B cell (primary cell): ENCODE measurements around the gene PRKCA. TPM values are rescaled to one million over a fixed set of nuclear protein-coding genes. Genes with fewer than 3 reads are reported as not detected.

Source experiments
- ATAC-seq: fragments of 200-7000 bp; cut with Tn5 transposase; one replicate; pipeline ENCODE4 v1.10.0; 2021; ENCODE audit warnings: low read depth, mild to moderate bottlenecking, moderate number of reproducible peaks, moderate library complexity
- CTCF ChIA-PET: fragments of 350-600 bp; sonication (Branson Sonifier 250); formaldehyde crosslinking; loops from one replicate; lab custom pipeline; 2021; ENCODE audit warnings: antibody characterized with exemption, inconsistent platforms; lab: Charles Lee
- POLR2A ChIA-PET: fragments of 350-600 bp; sonication (Branson Sonifier 250); formaldehyde crosslinking; loops from one replicate; lab custom pipeline; 2021; ENCODE audit warnings: antibody characterized with exemption; lab: Charles Lee
- DNase-seq: peaks from one replicate; pipeline ENCODE4 v3.0.0; 2013
- H2AFZ ChIP-seq: 2 replicates; pipeline ENCODE4 v1.6.1; 2012; ENCODE audit warnings: mild to moderate bottlenecking, low read depth, low read length; ENCODE audit not compliant: insufficient read depth, poor library complexity, severe bottlenecking
- H3K27ac ChIP-seq, 2 donors: 1 replicate in 1 of 2; 2 replicates in 1 of 2; pipeline ENCODE4 v1.5.1; 2012 to 2013; ENCODE audit warnings: low read length in 2 of 2, mild to moderate bottlenecking in 2 of 2, moderate library complexity in 1 of 2
- H3K27me3 ChIP-seq, 4 experiments: fragments of 200-600 bp in 1 of 4; sonication (generic) in 1 of 4; replicated peaks in 1 of 4; 1 replicate in 2 of 4; 2 replicates in 2 of 4; pipeline versions ENCODE4 v1.6.1 to v1.7.0; 2013 to 2016; ENCODE audit warnings: low read length in 3 of 4, mild to moderate bottlenecking in 2 of 4, mixed read lengths in 1 of 4, moderate library complexity in 1 of 4; ENCODE audit not compliant: insufficient read depth in 4 of 4, control insufficient read depth in 3 of 4; ENCODE audit errors: control extremely low read depth in 1 of 4
- H3K36me3 ChIP-seq, 2 experiments: replicated peaks in 1 of 2; 1 replicate in 1 of 2; 2 replicates in 1 of 2; pipeline versions ENCODE4 v1.6.1 to v1.7.1; 2013; ENCODE audit warnings: low read length in 1 of 2; ENCODE audit not compliant: insufficient read depth in 2 of 2, control insufficient read depth in 1 of 2; ENCODE audit errors: control extremely low read depth in 1 of 2, extremely low read depth in 1 of 2
- H3K4me1 ChIP-seq, 2 donors: fragments of 200-600 bp in 1 of 2; sonication (generic) in 1 of 2; 1 replicate in 1 of 2; 2 replicates in 1 of 2; pipeline versions ENCODE4 v1.5.1 to v1.6.1; 2013 to 2017; ENCODE audit warnings: low read length in 2 of 2; ENCODE audit not compliant: control insufficient read depth in 2 of 2, insufficient read depth in 2 of 2
- H3K4me2 ChIP-seq: replicated peaks from 2 replicates; pipeline ENCODE3; 2012; ENCODE audit warnings: mild to moderate bottlenecking, low read depth, low read length; ENCODE audit not compliant: poor library complexity, severe bottlenecking
- H3K4me3 ChIP-seq, 5 experiments: fragments of 200-600 bp in 1 of 5; sonication (generic) in 1 of 5; 1 replicate in 3 of 5; 2 replicates in 2 of 5; pipeline versions ENCODE4 v1.5.1 to v1.7.0; 2011 to 2016; ENCODE audit warnings: low read length in 4 of 5, mild to moderate bottlenecking in 4 of 5, low read depth in 2 of 5, control low read depth in 1 of 5, moderate library complexity in 1 of 5; ENCODE audit not compliant: insufficient read depth in 1 of 5; ENCODE audit errors: control extremely low read depth in 1 of 5, extremely low read depth in 1 of 5
- H3K79me2 ChIP-seq: fragments of 200-600 bp; sonication (generic); one replicate; pipeline ENCODE4 v1.6.0; 2016; ENCODE audit warnings: low read length; ENCODE audit not compliant: control insufficient read depth, insufficient read depth
- H3K9ac ChIP-seq: fragments of 200-600 bp; sonication (generic); 2 replicates; pipeline ENCODE4 v1.6.1; 2017; ENCODE audit warnings: mild to moderate bottlenecking, low read length, moderate library complexity
- H3K9me3 ChIP-seq, 3 donors: one replicate each; pipeline versions ENCODE4 v1.6.1 to v1.7.1; 2013; ENCODE audit warnings: low read length in 2 of 3; ENCODE audit not compliant: control insufficient read depth in 2 of 3, insufficient read depth in 1 of 3; ENCODE audit errors: control extremely low read depth in 1 of 3
- H4K20me1 ChIP-seq: 2 replicates; pipeline ENCODE4 v1.6.0; 2012; ENCODE audit warnings: mild to moderate bottlenecking, low read length; ENCODE audit not compliant: insufficient read depth, control insufficient read depth, poor library complexity, severe bottlenecking
- H3K27ac Mint-ChIP-seq: one replicate; pipeline ENCODE4 v1.8.0; 2021; ENCODE audit warnings: mixed read lengths
- H3K27me3 Mint-ChIP-seq: one replicate; pipeline ENCODE4 v1.8.0; 2021; ENCODE audit warnings: mixed read lengths
- H3K4me1 Mint-ChIP-seq: one replicate; pipeline ENCODE4 v1.8.0; 2021; ENCODE audit warnings: mixed read lengths
- H3K4me3 Mint-ChIP-seq: one replicate; pipeline ENCODE4 v1.8.0; 2021; ENCODE audit warnings: mixed read lengths
- H3K9me3 Mint-ChIP-seq: one replicate; pipeline ENCODE4 v1.8.0; 2022; ENCODE audit warnings: mixed read lengths; ENCODE audit not compliant: insufficient read depth
- EZH2 ChIP-seq: IDR thresholded peaks from 2 replicates; pipeline ENCODE4 v1.6.1; 2012; ENCODE audit warnings: borderline replicate concordance, low read depth, mild to moderate bottlenecking, moderate library complexity, low read length; ENCODE audit not compliant: insufficient read depth, poor library complexity, severe bottlenecking
- WGBS: methylation state at CpG from one replicate; pipeline ENCODE4 v1.1.5; 2013; ENCODE audit warnings: missing lambda C conversion rate; ENCODE audit not compliant: insufficient coverage; 5-methylcytosine and 5-hydroxymethylcytosine counted together
- intact Hi-C: fragments of 100-400 bp; cut with micrococcal nuclease; formaldehyde crosslinking; loops from one replicate; pipeline ENCODE4 v1.10.0; 2022
- polyA plus RNA-seq: library from polyadenylated mRNA; depleted of rRNA; stranded (reverse); fragments of >200 nt; gene quantifications from 2 replicates; pipeline ENCODE4 v1.2.3, GENCODE V29; 2012
- total RNA-seq, 2 donors: library from RNA; stranded (reverse); fragments of 120-200 nt in 1 of 2; gene quantifications; 1 replicate in 1 of 2; 2 replicates in 1 of 2; pipeline versions ENCODE4 v1.2.3 to v1.2.4, GENCODE V29; 2013 to 2022
- TF ChIP-seq, protein P1 (sequence below): fragments of 200-600 bp; IDR thresholded peaks from one replicate; pipeline ENCODE4 v1.8.0; 2022; ENCODE audit warnings: antibody characterized with exemption, mild to moderate bottlenecking

PRKCA gene
- total and polyA plus RNA-seq, 2 donors (not counting 1 experiment from before 2014, with no cell fraction given): 0.33 to 7.7 TPM

DNA sequence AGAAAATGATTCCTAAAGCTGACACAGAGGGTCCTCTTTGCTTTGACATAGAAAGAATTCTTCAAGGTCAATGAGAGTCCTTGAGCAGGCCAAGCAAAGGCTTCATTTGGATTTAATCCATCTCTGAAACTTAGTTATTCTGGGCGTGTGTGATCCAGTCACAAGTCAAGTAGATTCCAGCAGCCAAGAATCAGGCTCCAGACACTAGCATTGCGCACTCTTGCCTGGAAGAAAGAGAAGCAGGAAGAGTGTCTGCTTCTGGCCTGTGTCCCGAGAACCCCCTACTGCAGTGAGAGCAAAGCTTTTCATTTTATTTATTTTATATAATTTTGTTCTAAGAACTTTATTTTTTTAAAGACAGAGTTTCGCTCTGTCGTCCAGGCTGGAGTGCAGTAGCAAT, 444.3 kb downstream of the PRKCA start:
- H3K27me3 ChIP-seq: no peaks in the 10 kb centered on the region
- no peak for ATAC-seq

DNA sequence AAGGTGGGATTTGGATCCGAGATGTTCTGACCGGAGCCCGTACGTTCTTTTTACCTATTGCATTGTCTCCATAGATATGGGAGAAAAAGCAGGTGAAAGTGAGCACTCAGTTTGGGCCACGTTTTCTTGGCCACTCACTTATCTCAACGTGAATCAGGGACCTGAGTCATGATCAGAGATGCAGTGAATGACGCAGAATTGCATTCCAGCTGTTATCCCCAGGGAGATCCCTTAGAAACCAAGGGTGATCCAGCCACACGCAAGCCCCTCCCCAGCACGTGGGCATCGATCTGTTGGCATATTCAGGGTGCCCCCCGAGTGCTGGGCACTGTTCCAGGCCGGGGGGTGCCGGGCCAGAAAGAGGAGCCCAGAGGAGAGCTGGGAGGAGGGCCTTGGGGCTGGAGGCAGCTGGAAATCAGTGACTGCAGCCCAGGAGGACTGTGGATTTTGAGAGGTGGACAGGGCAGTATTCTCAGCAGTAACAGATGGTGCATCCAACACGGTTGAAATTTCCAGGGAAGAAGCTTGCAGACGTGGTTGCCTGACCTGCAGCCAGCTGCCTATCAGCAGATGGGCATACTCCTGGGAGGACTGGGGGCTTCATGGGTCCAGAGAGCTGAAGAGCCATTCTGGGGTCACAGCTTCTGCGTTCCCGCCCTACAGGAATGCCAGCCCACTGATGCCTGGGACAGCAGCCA, 445.3 kb downstream of the PRKCA start:
- ATAC-seq (no peak), DNase-seq (no peak)
- H3K27ac ChIP-seq: no peak overlapping the region
- H3K27ac Mint-ChIP-seq: no peak overlapping the region
- no peaks in the 10 kb centered on the region for H3K79me2 ChIP-seq
- H3K36me3 ChIP-seq: no peaks in the 10 kb centered on the region
- no peak overlapping the region for H3K4me3 Mint-ChIP-seq
- intact Hi-C loops: no loop called here
- no peaks in the 10 kb centered on the region for H3K4me1 Mint-ChIP-seq
- H3K9ac ChIP-seq: no peak overlapping the region
- no peak overlapping the region for H3K4me3 ChIP-seq
- no peaks in the 10 kb centered on the region for H3K27me3 ChIP-seq
- no peaks in the 10 kb centered on the region for H3K9me3 ChIP-seq
- H4K20me1 ChIP-seq: no peaks in the 10 kb centered on the region
- no peaks in the 10 kb centered on the region for H3K4me1 ChIP-seq
- no peaks in the 10 kb centered on the region for H3K9me3 Mint-ChIP-seq
- no peak overlapping the region for H2AFZ ChIP-seq
- WGBS: 91% methylated on average over 16 of the region's 17 CpGs
- no peak overlapping the region for H3K4me2 ChIP-seq
- ChIA-PET CTCF (no interaction called here), POLR2A (no interaction called here)
- peaks cover 4% of the 10 kb centered on the region for H3K27me3 Mint-ChIP-seq
- TF ChIP-seq, protein P1, sequence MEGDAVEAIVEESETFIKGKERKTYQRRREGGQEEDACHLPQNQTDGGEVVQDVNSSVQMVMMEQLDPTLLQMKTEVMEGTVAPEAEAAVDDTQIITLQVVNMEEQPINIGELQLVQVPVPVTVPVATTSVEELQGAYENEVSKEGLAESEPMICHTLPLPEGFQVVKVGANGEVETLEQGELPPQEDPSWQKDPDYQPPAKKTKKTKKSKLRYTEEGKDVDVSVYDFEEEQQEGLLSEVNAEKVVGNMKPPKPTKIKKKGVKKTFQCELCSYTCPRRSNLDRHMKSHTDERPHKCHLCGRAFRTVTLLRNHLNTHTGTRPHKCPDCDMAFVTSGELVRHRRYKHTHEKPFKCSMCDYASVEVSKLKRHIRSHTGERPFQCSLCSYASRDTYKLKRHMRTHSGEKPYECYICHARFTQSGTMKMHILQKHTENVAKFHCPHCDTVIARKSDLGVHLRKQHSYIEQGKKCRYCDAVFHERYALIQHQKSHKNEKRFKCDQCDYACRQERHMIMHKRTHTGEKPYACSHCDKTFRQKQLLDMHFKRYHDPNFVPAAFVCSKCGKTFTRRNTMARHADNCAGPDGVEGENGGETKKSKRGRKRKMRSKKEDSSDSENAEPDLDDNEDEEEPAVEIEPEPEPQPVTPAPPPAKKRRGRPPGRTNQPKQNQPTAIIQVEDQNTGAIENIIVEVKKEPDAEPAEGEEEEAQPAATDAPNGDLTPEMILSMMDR: no peak
- no peak for TF ChIP-seq EZH2

More for the DNA sequence above, 444.3 kb downstream of the PRKCA start:
- DNase-seq: no peak
- Histone ChIP-seq H3K9ac (no peak overlapping the region), H3K4me2 (no peak overlapping the region), H3K36me3 (no peaks in the 10 kb centered on the region), H2AFZ (no peak overlapping the region), H3K27ac (no peak overlapping the region), H3K9me3 (no peaks in the 10 kb centered on the region), H3K4me3 (no peak overlapping the region), H3K79me2 (no peaks in the 10 kb centered on the region), H3K4me1 (no peaks in the 10 kb centered on the region), H4K20me1 (no peaks in the 10 kb centered on the region)
- H3K27me3 Mint-ChIP-seq: peaks cover 4% of the 10 kb centered on the region
- WGBS: 100% methylated on average over 1 of the region's 5 CpGs
- H3K27ac Mint-ChIP-seq: no peak overlapping the region
- ChIA-PET POLR2A (no interaction called here), CTCF (no interaction called here)
- no peaks in the 10 kb centered on the region for H3K9me3 Mint-ChIP-seq
- intact Hi-C loops: no loop called here
- H3K4me3 Mint-ChIP-seq: no peak overlapping the region
- TF ChIP-seq, protein P1: no peak
- no peak for TF ChIP-seq EZH2
- no peaks in the 10 kb centered on the region for H3K4me1 Mint-ChIP-seq
